Heart right ventricle (tissue), 16 donors: ENCODE results near the gene RHBDL2. TPM values are rescaled to one million over a fixed set of nuclear protein-coding genes. Genes with fewer than 3 reads are reported as not detected.

Source experiments
- ATAC-seq, 8 donors: fragments of 200-7000 bp; cut with Tn5 transposase; one replicate each; pipeline ENCODE4 v1.9.1; 2020; ENCODE audit warnings: mild to moderate bottlenecking in 8 of 8, moderate library complexity in 8 of 8, moderate number of reproducible peaks in 1 of 8
- DNase-seq, 2 donors: peaks; one replicate each; pipeline ENCODE4 v3.0.0-alpha.2; 2020
- H3K27ac ChIP-seq, 10 donors: fragments of 200-600 bp; sonication (generic) in 2 of 10; one replicate each; pipeline versions ENCODE4 v1.5.0 to v1.8.0; 2020 to 2022; ENCODE audit warnings: mild to moderate bottlenecking in 3 of 10
- H3K27me3 ChIP-seq, 7 donors: fragments of 200-600 bp; one replicate each; pipeline ENCODE4 v1.8.0; 2021 to 2022; ENCODE audit warnings: mild to moderate bottlenecking in 2 of 7
- H3K36me3 ChIP-seq, 9 donors: fragments of 200-600 bp; sonication (generic) in 1 of 9; one replicate each; pipeline versions ENCODE4 v1.5.0 to v1.8.0; 2020 to 2022; ENCODE audit warnings: mild to moderate bottlenecking in 2 of 9
- H3K4me1 ChIP-seq, 9 donors: fragments of 200-600 bp; sonication (generic) in 1 of 9; one replicate each; pipeline versions ENCODE4 v1.5.0 to v1.8.0; 2020 to 2022; ENCODE audit warnings: mild to moderate bottlenecking in 4 of 9
- H3K4me3 ChIP-seq, 10 donors: fragments of 200-600 bp; sonication (generic) in 2 of 10; one replicate each; pipeline versions ENCODE4 v1.5.0 to v1.8.0; 2020 to 2022; ENCODE audit warnings: mild to moderate bottlenecking in 7 of 10, moderate library complexity in 2 of 10
- H3K9me3 ChIP-seq, 11 donors: fragments of 200-600 bp in 10 of 11; sonication (generic) in 2 of 11; one replicate each; pipeline versions ENCODE4 v1.5.0 to v1.8.0; 2013 to 2022; ENCODE audit warnings: mild to moderate bottlenecking in 2 of 11, control low read depth in 1 of 11, moderate library complexity in 1 of 11
- WGBS, 2 donors: extraction: QIAGEN DNeasy Blood & Tissue Kit; methylation state at CpG; one replicate each; pipeline ENCODE4 v1.1.7; 2013; ENCODE audit warnings: inconsistent platforms in 1 of 2; 5-methylcytosine and 5-hydroxymethylcytosine counted together
- intact Hi-C, 10 donors: fragments of 100-400 bp; cut with DNase I; formaldehyde crosslinking; loops; one replicate each; pipeline versions ENCODE4 v1.11.1 to v1.14.2; 2022
- polyA plus RNA-seq, 2 donors: library from polyadenylated mRNA; stranded (reverse); fragments of 200-250 nt; gene quantifications; one replicate each; pipeline ENCODE4 v1.2.3, GENCODE V29; 2013
- total RNA-seq, 10 donors: library from RNA; stranded (reverse); fragmentation: NEBNext Ultra II Directional in 3 of 10; extraction: Animal tissue kit (Norgen Biotek cat#: 25700) in 3 of 10; gene quantifications; one replicate each; pipeline versions ENCODE4 v1.2.1 to v1.2.4, GENCODE V29; 2021 to 2023
- TF ChIP-seq, protein P1 (sequence below), 9 donors: fragments of 200-600 bp; sonication (generic) in 2 of 9; IDR thresholded peaks; one replicate each; pipeline versions ENCODE4 v1.5.0 to v1.8.0; 2021 to 2022; ENCODE audit warnings: antibody characterized with exemption in 9 of 9, mild to moderate bottlenecking in 5 of 9, moderate library complexity in 1 of 9
- donor health status: Arrhythmogenic right ventricular cardiomyopathy.
- donor health status: ischemic (EF 13 %, LVEDD 7.1; RV severe dilation, severe dysfunction).
- donor health status: healthy with polysubstance abuse.
- donor health status: DM: no; HTN: yes; CAD: no.
- donor health status: DM: no; HTN: no; CAD: no.
- donor health status: ischemic (EF 25% LVEDD 6.9; RV normal size, moderate dysfunction).
- donor health status: ischemic (EF 25% LVEDD 5.7; RV mildly dilated, moderate dysfunction).
- donor health status: healthy.
- donor health status: DM: yes; HTN: yes; CAD: no.
- donor health status: Ischemic cardiomyopathy.
- donor health status: ischemic (EF 35%, LVEDD 5.7; RV mildly dilated, moderate dysfunction).
- donor health status: nonischemic (EF 11% LVEDD 7.7; RV severe dilation, severe dysfunction).
- donor health status: DM: yes; HTN: yes; CAD: no.
- donor health status: PGD.
- donor health status: ischemic (EF 29% LVEDD 5.4; RV normal size, mild dysfunction).
- donor health status: nonischemic (EF 23%, LVEDD 6.1; RV moderate dilation, normal function).

RHBDL2 gene
- total and polyA plus RNA-seq, 12 donors = 0.11 to 0.51 (median 0.34) TPM; not detected in 8

DNA sequence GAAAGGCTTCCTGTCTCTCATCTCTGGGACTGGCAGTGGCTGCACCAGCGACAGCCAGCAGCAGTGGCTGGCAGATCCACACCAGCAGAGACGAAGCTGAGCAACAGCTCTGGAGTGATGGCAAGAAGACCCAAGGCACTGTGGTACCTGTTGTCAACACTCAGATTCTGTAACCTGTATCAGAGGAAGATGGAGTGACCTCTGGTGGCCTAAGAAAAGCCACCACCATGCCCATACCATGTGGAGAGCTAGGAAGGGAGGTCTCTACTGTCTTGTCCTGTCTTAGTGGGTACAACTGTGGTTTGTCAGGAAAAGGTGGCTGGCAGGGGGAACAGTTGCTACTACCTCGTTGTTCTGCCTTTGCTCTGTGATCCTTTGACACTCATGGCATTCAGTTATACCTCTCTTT lies 22.5 kb upstream of the RHBDL2 start:
- Histone ChIP-seq H3K9me3 (no peaks in the 10 kb centered on the region), H3K36me3 (no peaks in the 10 kb centered on the region), H3K4me1 (peaks cover 0 to 8% (median 0%) of the 10 kb centered on the region in 9 donors), H3K4me3 (no peak overlapping the region), H3K27me3 (no peaks in the 10 kb centered on the region), H3K27ac (no peak overlapping the region)
- TF ChIP-seq, protein P1, sequence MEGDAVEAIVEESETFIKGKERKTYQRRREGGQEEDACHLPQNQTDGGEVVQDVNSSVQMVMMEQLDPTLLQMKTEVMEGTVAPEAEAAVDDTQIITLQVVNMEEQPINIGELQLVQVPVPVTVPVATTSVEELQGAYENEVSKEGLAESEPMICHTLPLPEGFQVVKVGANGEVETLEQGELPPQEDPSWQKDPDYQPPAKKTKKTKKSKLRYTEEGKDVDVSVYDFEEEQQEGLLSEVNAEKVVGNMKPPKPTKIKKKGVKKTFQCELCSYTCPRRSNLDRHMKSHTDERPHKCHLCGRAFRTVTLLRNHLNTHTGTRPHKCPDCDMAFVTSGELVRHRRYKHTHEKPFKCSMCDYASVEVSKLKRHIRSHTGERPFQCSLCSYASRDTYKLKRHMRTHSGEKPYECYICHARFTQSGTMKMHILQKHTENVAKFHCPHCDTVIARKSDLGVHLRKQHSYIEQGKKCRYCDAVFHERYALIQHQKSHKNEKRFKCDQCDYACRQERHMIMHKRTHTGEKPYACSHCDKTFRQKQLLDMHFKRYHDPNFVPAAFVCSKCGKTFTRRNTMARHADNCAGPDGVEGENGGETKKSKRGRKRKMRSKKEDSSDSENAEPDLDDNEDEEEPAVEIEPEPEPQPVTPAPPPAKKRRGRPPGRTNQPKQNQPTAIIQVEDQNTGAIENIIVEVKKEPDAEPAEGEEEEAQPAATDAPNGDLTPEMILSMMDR (IDR thresholded peaks at IDR 0.05) = peak in 4 of 9 donors; percentile 13 to 30 (median 22)
- intact Hi-C loops = no loop called here
- DNase-seq (no peak), ATAC-seq (peak in 1 of 8 donors; percentile 22)
- WGBS, 2 donors = 62 to 63% methylated on average over 3 of the region's 3 CpGs

DNA sequence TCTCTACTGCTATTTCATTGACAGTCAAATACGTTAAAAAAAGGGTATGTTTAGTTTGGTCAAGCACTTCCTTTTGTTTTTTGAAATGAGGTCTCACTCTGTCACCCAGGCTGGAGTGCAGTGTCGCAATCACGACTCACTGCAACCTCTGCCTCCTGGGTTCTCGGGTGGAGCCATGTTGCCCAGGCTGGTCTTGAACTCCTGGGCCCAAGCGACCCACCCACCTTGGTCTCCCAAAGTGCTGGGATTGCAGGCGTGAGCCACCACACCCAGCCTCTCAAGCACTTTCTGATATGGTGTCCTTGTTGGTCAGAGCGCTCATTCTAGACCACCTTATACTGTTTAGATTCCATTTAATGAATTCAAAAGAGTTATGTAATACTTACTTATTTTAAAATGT lies 20.9 kb upstream of the RHBDL2 start:
- Histone ChIP-seq H3K27me3 (no peaks in the 10 kb centered on the region), H3K4me1 (peaks cover 0 to 8% (median 0%) of the 10 kb centered on the region in 9 donors), H3K27ac (no peak overlapping the region), H3K4me3 (no peak overlapping the region), H3K36me3 (no peaks in the 10 kb centered on the region), H3K9me3 (no peaks in the 10 kb centered on the region)
- DNase-seq (no peak), ATAC-seq (no peak)
- TF ChIP-seq, protein P1 (IDR thresholded peaks at IDR 0.05) = no peak
- WGBS, 2 donors = 87 to 88% methylated on average over 7 of the region's 7 CpGs
- intact Hi-C loops = no loop called here

DNA sequence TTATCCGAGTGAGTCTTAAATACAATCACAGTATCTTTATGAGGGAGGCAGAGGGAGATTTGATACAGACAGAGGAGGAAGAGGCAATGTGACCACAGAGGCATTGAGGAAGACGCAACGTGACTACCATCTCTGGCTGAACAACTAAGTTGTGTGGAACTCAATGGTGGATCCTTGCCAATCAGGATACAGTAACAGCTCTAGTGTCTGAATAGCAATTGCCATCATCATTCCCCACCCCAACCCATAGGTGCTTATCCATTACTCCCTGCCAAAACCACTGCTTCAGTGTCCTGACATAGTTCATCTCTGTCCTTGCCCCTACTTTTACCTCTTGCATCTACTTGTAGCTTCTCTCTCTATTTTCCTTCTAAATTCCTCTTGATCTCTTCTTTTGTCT lies 20.5 kb upstream of the RHBDL2 start:
- DNase-seq = no peak
- no peaks in the 10 kb centered on the region for H3K27me3 ChIP-seq
- no peak overlapping the region for H3K27ac ChIP-seq
- peaks cover 0 to 8% (median 0%) of the 10 kb centered on the region in 9 donors for H3K4me1 ChIP-seq
- H3K4me3 ChIP-seq = no peak overlapping the region
- TF ChIP-seq, protein P1 (IDR thresholded peaks at IDR 0.05) = no peak
- WGBS, 2 donors = 58 to 81% methylated on average over 3 of the region's 3 CpGs
- no peaks in the 10 kb centered on the region for H3K9me3 ChIP-seq
- ATAC-seq = no peak
- H3K36me3 ChIP-seq = no peaks in the 10 kb centered on the region
- intact Hi-C loops = no loop called here

DNA sequence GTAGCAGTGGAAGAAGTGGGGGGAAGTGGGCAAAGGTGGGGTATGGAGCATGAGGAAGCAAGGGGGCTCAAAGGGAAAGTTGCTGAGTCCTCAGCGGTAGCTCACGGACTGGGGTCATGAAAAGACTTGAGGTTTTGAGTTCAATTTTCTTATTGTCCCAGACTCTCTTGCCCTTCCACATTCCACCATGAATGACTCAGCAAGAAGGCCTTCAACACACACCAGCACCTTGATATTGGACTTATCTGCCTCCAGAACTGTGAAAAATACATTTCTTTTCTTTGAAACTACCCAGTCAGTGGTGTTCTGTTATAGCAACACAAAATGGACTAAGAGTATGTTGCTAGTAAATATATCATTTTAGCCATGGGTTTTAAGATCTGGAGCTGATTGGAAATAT lies 17.3 kb upstream of the RHBDL2 start:
- Histone ChIP-seq H3K36me3 (no peaks in the 10 kb centered on the region), H3K27me3 (no peaks in the 10 kb centered on the region), H3K9me3 (no peaks in the 10 kb centered on the region), H3K4me3 (no peak overlapping the region), H3K27ac (no peak overlapping the region), H3K4me1 (peaks cover 0 to 8% (median 0%) of the 10 kb centered on the region in 9 donors)
- no peak for ATAC-seq
- no peak for DNase-seq
- TF ChIP-seq, protein P1 (IDR thresholded peaks at IDR 0.05) = no peak
- intact Hi-C loops = no loop called here
- WGBS, 2 donors = 95 to 97% methylated on average over 2 of the region's 2 CpGs
